Neural crest cell (in vitro differentiated cells): ENCODE measurements around the gene CCDC177. TPM values are rescaled to one million over a fixed set of nuclear protein-coding genes. Genes with fewer than 3 reads are reported as not detected.

Experiments used
- DNase-seq: peaks from one replicate; pipeline ENCODE4 v3.0.0; 2021; ENCODE audit warnings: low read depth, mixed read lengths, low spot score
- H3K27ac Mint-ChIP-seq: one replicate; pipeline ENCODE4 v1.8.0; 2021; ENCODE audit warnings: mild to moderate bottlenecking, mixed read lengths; ENCODE audit not compliant: unreplicated experiment
- H3K27me3 Mint-ChIP-seq: 2 replicates; pipeline ENCODE4 v1.8.0; 2021; ENCODE audit warnings: low read depth, mild to moderate bottlenecking, mixed read lengths
- H3K36me3 Mint-ChIP-seq: 2 replicates; pipeline ENCODE4 v1.8.0; 2021; ENCODE audit warnings: low read depth, mild to moderate bottlenecking, mixed read lengths
- H3K4me1 Mint-ChIP-seq: 2 replicates; pipeline ENCODE4 v1.8.0; 2021; ENCODE audit warnings: mixed read lengths
- H3K4me3 Mint-ChIP-seq: one replicate; pipeline ENCODE4 v1.8.0; 2021; ENCODE audit warnings: mild to moderate bottlenecking, mixed read lengths
- H3K9me3 Mint-ChIP-seq: 2 replicates; pipeline ENCODE4 v1.8.0; 2021; ENCODE audit warnings: mixed read lengths
- CTCF ChIP-seq: fragments of 200-600 bp; sonication (generic); conservative IDR thresholded peaks from 2 replicates; pipeline ENCODE4 v1.5.0; 2021; ENCODE audit warnings: antibody characterized with exemption, mild to moderate bottlenecking
- total RNA-seq: library from RNA; stranded (reverse); gene quantifications from 2 replicates; pipeline ENCODE4 v1.2.1, GENCODE V29; 2021

CCDC177 gene
- total RNA-seq, 1 donor from 2014 or later, result 7.7 TPM

- no peaks in the 10 kb centered on the region for H3K9me3 Mint-ChIP-seq
- H3K27ac Mint-ChIP-seq, result no peak overlapping the region
- H3K36me3 Mint-ChIP-seq, result peaks cover 3% of the 10 kb centered on the region
- TF ChIP-seq CTCF, result no peak
- no peak for DNase-seq
- H3K4me3 Mint-ChIP-seq, result no peak overlapping the region
- peaks cover 28% of the 10 kb centered on the region for H3K4me1 Mint-ChIP-seq
- H3K27me3 Mint-ChIP-seq, result peaks cover 22% of the 10 kb centered on the region
Observed at GRCh38 chr14:69572030-69572840, 2.4 kb downstream of the CCDC177 start.

- H3K36me3 Mint-ChIP-seq, result peaks cover 3% of the 10 kb centered on the region
- peaks cover 24% of the 10 kb centered on the region for H3K27me3 Mint-ChIP-seq
- no peak for DNase-seq
- no peak overlapping the region for H3K27ac Mint-ChIP-seq
- no peaks in the 10 kb centered on the region for H3K9me3 Mint-ChIP-seq
- H3K4me1 Mint-ChIP-seq, result peaks cover 28% of the 10 kb centered on the region
- no peak overlapping the region for H3K4me3 Mint-ChIP-seq
- no peak for TF ChIP-seq CTCF
Observed at GRCh38 chr14:69571449-69572029, 3.1 kb downstream of the CCDC177 start.

- Mint-ChIP-seq H3K9me3 (no peaks in the 10 kb centered on the region), H3K36me3 (peaks cover 3% of the 10 kb centered on the region), H3K27me3 (peaks cover 24% of the 10 kb centered on the region), H3K4me3 (peak overlapping the region; percentile 77), H3K4me1 (peaks cover 28% of the 10 kb centered on the region), H3K27ac (no peak overlapping the region)
- no peak for TF ChIP-seq CTCF
- DNase-seq, result no peak
Observed at GRCh38 chr14:69570836-69571330, 3.8 kb downstream of the CCDC177 start.

- no peaks in the 10 kb centered on the region for H3K9me3 Mint-ChIP-seq
- peak overlapping the region; percentile 52 for H3K4me3 Mint-ChIP-seq
- no peak for DNase-seq
- peaks cover 27% of the 10 kb centered on the region for H3K27me3 Mint-ChIP-seq
- H3K27ac Mint-ChIP-seq, result peak overlapping the region; percentile 92
- TF ChIP-seq CTCF, result no peak
- H3K36me3 Mint-ChIP-seq, result peaks cover 3% of the 10 kb centered on the region
- H3K4me1 Mint-ChIP-seq, result peaks cover 26% of the 10 kb centered on the region
Observed at GRCh38 chr14:69569859-69570258, 4.8 kb downstream of the CCDC177 start.

GRCh38 chr14:69567563-69567962 is 7.1 kb downstream of the CCDC177 start:
- TF ChIP-seq CTCF, result no peak
- H3K4me3 Mint-ChIP-seq, result no peak overlapping the region
- no peak for DNase-seq
- no peaks in the 10 kb centered on the region for H3K9me3 Mint-ChIP-seq
- no peaks in the 10 kb centered on the region for H3K36me3 Mint-ChIP-seq
- no peak overlapping the region for H3K27ac Mint-ChIP-seq
- H3K27me3 Mint-ChIP-seq, result peaks cover 21% of the 10 kb centered on the region
- peaks cover 15% of the 10 kb centered on the region for H3K4me1 Mint-ChIP-seq
